Stimulated activated CD4-positive, alpha-beta T cell treated with anti-CD3 and anti-CD28 coated beads, Interleukin-2, amount 100 ng/mL, for 24 hours (primary cell): ENCODE data around the gene HTR6.
"Not testable (repeated sequence)": the region's sequence is repeated elsewhere in the genome, so short reads cannot be mapped to it uniquely, and the experiment has no call there.

Experiments used
- DNase-seq, 2 donors: peaks; one replicate each; pipeline ENCODE4 v3.0.0-alpha.2; 2020

HTR6 gene

GRCh38 chr1:19664453-19665185, at the start of gene HTR6:
TSS of gene HTR6 (plus strand) at chr1:19664875. CDS start at chr1:19665754, 879 bp downstream.
- DNase-seq, result peak; percentile 53 to 67

GRCh38 chr1:19615438-19615837, 49.2 kb upstream of the HTR6 start:
- DNase-seq, result no peak

GRCh38 chr1:19616489-19616888, 48.2 kb upstream of the HTR6 start:
- DNase-seq, result no peak

GRCh38 chr1:19617376-19617775, 47.3 kb upstream of the HTR6 start:
- no peak for DNase-seq

GRCh38 chr1:19618428-19618827, 46.2 kb upstream of the HTR6 start:
- DNase-seq, result no peak

GRCh38 chr1:19619697-19620384, 44.8 kb upstream of the HTR6 start:
- DNase-seq, result no peak

- DNase-seq, result no peak
These were observed 43.9 kb upstream of the HTR6 start for GRCh38 chr1:19620786-19621185.

- DNase-seq, result no peak
These were observed 43.3 kb upstream of the HTR6 start for GRCh38 chr1:19621274-19621950.

- no peak for DNase-seq
These were observed 42.5 kb upstream of the HTR6 start for GRCh38 chr1:19622204-19622603.

- no peak for DNase-seq
These were observed 41.2 kb upstream of the HTR6 start for GRCh38 chr1:19623523-19623922.

- DNase-seq, result no peak
These were observed 39.3 kb upstream of the HTR6 start for GRCh38 chr1:19625291-19625937.

GRCh38 chr1:19628879-19629278, 35.8 kb upstream of the HTR6 start:
- no peak for DNase-seq

GRCh38 chr1:19629357-19629756, 35.3 kb upstream of the HTR6 start:
- no peak for DNase-seq

GRCh38 chr1:19630192-19630591, 34.5 kb upstream of the HTR6 start:
- DNase-seq, result not testable (repeated sequence)

- DNase-seq, result no peak
These were observed 33.8 kb upstream of the HTR6 start for GRCh38 chr1:19630720-19631395.

GRCh38 chr1:19632211-19632610, 32.5 kb upstream of the HTR6 start:
- no peak for DNase-seq

- DNase-seq, result no peak
These were observed 31.6 kb upstream of the HTR6 start for GRCh38 chr1:19633106-19633505.

- DNase-seq, result not testable (repeated sequence)
These were observed 29.6 kb upstream of the HTR6 start for GRCh38 chr1:19635064-19635463.

GRCh38 chr1:19635646-19636045, 29.0 kb upstream of the HTR6 start:
- DNase-seq, result no peak

- DNase-seq, result no peak
These were observed 28.6 kb upstream of the HTR6 start for GRCh38 chr1:19636065-19636464.

GRCh38 chr1:19636749-19637148, 27.9 kb upstream of the HTR6 start:
- not testable (repeated sequence) for DNase-seq

- no peak for DNase-seq
These were observed 27.1 kb upstream of the HTR6 start for GRCh38 chr1:19637606-19638005.

- not testable (repeated sequence) for DNase-seq
These were observed 25.4 kb upstream of the HTR6 start for GRCh38 chr1:19639228-19639627.
